ENCODE data around the gene TOR1A.
A peak's percentile ranks its signal among the peaks of the same experiment; 100 is the strongest.

TOR1A gene

DNA sequence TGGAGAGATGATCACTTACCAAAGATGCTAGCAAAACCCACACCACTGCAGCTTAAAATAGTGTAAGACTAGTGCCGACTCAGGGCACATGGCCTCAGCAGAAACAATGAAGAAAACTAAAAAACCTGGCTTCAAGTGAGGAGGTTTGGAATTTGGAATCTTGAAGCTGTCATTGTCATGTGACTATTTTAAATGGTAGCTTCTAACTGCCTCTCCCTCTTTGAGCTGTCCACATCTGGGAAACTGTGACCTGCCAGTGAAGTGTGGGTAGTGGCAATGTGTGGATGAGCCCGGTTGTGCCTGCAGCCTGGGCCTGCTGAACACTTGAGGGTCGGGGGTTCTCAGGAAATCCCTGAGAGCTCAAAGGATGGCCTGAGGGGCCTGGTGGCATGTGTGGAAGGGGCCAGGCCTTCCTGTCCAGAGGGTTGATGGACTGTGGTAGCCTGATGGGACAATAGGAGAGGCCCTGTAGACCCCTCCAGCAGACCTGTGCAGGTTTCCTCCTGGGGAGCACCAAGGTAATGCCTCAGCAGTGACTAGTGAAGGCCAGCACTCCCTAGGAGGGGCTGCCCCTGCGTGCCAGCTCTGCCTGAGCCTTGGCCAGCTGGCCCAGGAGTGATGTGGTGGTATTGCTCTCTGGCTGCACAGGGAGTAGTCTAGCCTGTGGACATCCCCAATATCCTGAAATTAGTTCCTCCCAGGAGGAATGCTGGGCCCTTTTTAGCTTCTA lies 24.9 kb upstream of the TOR1A start:
- Histone ChIP-seq H3K9ac (ENCODE audit: low read length) (no peak overlapping the region), H3K4me3 (ENCODE audit: low read length) (no peak overlapping the region), H3K36me3 (ENCODE audit: control insufficient read depth, insufficient read depth, low read length) (peaks cover 6% of the 10 kb centered on the region), H3K4me1 (ENCODE audit: control insufficient read depth, insufficient read depth, low read length) (peaks cover 8% of the 10 kb centered on the region), H3K9me3 (ENCODE audit: control insufficient read depth, low read length) (no peaks in the 10 kb centered on the region), H3K27me3 (ENCODE audit: control insufficient read depth, insufficient read depth, low read length) (no peaks in the 10 kb centered on the region)

DNA sequence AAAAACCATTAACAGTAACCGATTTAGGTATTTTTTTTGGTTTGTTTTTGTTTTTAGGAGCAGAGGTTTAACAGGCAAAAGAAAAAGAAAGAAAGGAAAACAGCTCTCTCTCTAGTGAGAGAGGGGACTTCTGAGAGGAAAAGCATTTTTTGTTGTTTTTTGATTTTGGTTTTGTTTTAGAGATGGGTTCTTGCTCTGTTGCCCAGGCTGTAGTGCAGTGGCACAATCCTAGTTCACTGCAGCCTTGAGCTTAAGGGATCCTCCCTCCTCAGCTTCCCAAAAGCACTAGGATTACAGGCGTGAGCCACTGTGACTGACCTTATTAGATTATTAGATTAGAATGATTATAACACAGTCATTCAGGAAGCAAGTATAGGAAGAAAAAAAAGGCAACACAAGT lies 21.4 kb upstream of the TOR1A start:
- H3K4me1 ChIP-seq (ENCODE audit: control insufficient read depth, insufficient read depth, low read length): no peaks in the 10 kb centered on the region
- no peaks in the 10 kb centered on the region for H3K27me3 ChIP-seq (ENCODE audit: control insufficient read depth, insufficient read depth, low read length)
- H3K9ac ChIP-seq (ENCODE audit: low read length): no peak overlapping the region
- no peaks in the 10 kb centered on the region for H3K36me3 ChIP-seq (ENCODE audit: control insufficient read depth, insufficient read depth, low read length)
- no peaks in the 10 kb centered on the region for H3K9me3 ChIP-seq (ENCODE audit: control insufficient read depth, low read length)
- no peak overlapping the region for H3K4me3 ChIP-seq (ENCODE audit: low read length)

DNA sequence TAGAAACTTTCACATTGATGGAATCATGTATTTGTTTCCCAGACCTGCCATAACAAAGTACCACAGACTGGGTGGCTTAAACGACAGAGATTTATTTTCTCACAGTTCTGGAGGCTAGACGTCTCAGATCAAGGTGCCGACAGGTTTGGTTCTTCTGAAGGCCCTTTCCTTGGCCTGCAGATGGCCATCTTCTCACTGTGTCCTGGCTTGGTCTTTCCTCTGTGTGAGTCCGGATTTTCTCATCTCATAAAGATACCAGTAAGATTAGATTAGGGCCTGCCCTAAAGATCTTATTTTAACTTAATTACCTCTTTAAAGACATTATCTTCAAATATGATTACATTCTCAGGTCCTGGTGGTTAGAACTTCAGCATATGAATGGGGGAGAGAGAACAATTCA lies 17.1 kb upstream of the TOR1A start:
- no peak overlapping the region for H3K9ac ChIP-seq (ENCODE audit: low read length)
- no peaks in the 10 kb centered on the region for H3K27me3 ChIP-seq (ENCODE audit: control insufficient read depth, insufficient read depth, low read length)
- H3K4me3 ChIP-seq (ENCODE audit: low read length): no peak overlapping the region
- H3K4me1 ChIP-seq (ENCODE audit: control insufficient read depth, insufficient read depth, low read length): peaks cover 8% of the 10 kb centered on the region
- H3K9me3 ChIP-seq (ENCODE audit: control insufficient read depth, low read length): no peaks in the 10 kb centered on the region
- no peaks in the 10 kb centered on the region for H3K36me3 ChIP-seq (ENCODE audit: control insufficient read depth, insufficient read depth, low read length)

DNA sequence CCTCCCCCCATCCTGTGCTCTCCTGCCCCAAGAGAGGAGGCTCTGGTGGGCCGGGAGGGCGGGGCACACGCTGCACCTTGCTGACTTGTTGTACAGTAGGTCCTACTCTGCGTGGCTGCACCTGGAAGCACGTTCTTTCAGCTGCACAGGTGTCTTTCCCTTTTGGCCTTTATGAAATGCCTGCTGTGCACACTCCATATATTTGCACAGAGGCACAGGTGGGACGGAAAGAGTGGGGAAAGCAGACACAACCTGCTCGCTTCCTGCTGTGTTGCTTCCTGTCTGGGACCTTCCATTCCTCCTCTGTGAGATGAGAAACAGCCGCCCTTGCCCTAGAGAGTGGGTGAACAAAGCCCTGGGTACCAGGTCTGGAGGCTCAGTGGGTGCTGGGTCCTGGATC lies 16.1 kb upstream of the TOR1A start:
- Histone ChIP-seq H3K9me3 (ENCODE audit: control insufficient read depth, low read length) (no peaks in the 10 kb centered on the region), H3K36me3 (ENCODE audit: control insufficient read depth, insufficient read depth, low read length) (no peaks in the 10 kb centered on the region), H3K4me1 (ENCODE audit: control insufficient read depth, insufficient read depth, low read length) (peaks cover 11% of the 10 kb centered on the region), H3K27me3 (ENCODE audit: control insufficient read depth, insufficient read depth, low read length) (no peaks in the 10 kb centered on the region), H3K4me3 (ENCODE audit: low read length) (no peak overlapping the region), H3K9ac (ENCODE audit: low read length) (no peak overlapping the region)

DNA sequence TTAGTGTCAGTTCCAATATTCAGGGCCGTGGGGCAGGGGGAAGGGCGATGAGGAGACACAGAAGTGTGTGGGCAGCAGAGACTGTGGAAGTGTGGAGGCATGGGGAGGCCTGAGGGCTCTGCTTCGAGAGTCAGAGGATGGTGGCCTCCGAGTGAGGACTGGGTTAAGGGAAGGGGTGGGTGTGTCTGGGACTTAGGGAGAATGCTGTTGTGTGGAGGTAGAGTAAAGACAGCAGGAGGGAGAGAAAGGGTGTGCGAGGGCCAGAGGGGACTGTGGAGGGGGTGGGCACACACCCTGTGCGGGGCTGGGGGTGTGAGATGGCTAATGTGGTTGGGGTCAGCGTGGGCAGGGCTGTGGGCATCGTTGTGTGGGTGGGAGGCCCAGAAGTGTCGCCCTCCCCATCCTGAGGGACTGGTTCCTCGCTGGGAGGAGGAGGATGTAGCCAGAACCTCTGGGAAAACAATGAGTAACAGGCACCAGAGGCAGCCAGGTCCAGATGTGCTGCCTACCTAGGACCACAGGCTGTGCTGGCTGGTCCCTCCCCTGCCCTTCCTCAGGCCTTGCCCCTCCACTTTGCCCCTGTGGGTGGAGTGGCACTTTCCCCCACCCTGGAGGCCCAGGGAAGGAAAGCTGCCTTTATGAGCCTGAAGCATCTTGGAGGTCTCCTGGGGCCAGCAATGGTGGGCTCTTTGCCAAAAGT lies 15.5 kb upstream of the TOR1A start:
- H3K9ac ChIP-seq (ENCODE audit: low read length): no peak overlapping the region
- no peaks in the 10 kb centered on the region for H3K27me3 ChIP-seq (ENCODE audit: control insufficient read depth, insufficient read depth, low read length)
- no peaks in the 10 kb centered on the region for H3K9me3 ChIP-seq (ENCODE audit: control insufficient read depth, low read length)
- no peaks in the 10 kb centered on the region for H3K36me3 ChIP-seq (ENCODE audit: control insufficient read depth, insufficient read depth, low read length)
- H3K4me3 ChIP-seq (ENCODE audit: low read length): no peak overlapping the region
- H3K4me1 ChIP-seq (ENCODE audit: control insufficient read depth, insufficient read depth, low read length): peaks cover 11% of the 10 kb centered on the region

DNA sequence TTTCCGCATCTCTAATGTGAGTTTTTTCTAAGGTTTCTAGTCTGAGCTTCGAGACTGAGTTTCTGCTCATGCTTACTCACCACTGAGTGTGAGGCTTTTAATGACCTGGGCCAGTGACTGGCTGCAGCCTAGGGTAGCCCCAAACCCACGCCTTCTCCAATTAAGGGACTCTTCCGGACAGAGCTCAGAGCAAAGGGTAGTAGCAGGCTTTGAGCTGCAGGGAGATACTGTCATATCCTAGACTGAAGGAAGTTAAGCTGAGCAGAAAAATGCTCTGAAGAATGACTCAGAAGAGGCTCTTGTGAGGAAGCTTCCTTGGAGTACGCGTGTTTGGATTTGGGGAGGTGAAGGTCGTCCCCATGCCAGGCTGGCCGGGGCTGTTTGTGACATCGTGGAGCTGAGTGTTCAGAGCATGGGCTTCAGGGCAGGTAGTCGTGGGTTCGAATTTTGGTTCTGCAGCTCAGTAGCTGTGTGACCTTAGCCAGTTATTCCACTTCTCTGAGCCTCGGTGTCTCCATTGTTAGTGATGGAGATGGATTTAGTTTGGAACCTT lies 14.8 kb upstream of the TOR1A start:
- Histone ChIP-seq H3K9ac (ENCODE audit: low read length) (no peak overlapping the region), H3K9me3 (ENCODE audit: control insufficient read depth, low read length) (no peaks in the 10 kb centered on the region), H3K4me3 (ENCODE audit: low read length) (no peak overlapping the region), H3K27me3 (ENCODE audit: control insufficient read depth, insufficient read depth, low read length) (no peaks in the 10 kb centered on the region), H3K4me1 (ENCODE audit: control insufficient read depth, insufficient read depth, low read length) (peaks cover 13% of the 10 kb centered on the region), H3K36me3 (ENCODE audit: control insufficient read depth, insufficient read depth, low read length) (no peaks in the 10 kb centered on the region)

DNA sequence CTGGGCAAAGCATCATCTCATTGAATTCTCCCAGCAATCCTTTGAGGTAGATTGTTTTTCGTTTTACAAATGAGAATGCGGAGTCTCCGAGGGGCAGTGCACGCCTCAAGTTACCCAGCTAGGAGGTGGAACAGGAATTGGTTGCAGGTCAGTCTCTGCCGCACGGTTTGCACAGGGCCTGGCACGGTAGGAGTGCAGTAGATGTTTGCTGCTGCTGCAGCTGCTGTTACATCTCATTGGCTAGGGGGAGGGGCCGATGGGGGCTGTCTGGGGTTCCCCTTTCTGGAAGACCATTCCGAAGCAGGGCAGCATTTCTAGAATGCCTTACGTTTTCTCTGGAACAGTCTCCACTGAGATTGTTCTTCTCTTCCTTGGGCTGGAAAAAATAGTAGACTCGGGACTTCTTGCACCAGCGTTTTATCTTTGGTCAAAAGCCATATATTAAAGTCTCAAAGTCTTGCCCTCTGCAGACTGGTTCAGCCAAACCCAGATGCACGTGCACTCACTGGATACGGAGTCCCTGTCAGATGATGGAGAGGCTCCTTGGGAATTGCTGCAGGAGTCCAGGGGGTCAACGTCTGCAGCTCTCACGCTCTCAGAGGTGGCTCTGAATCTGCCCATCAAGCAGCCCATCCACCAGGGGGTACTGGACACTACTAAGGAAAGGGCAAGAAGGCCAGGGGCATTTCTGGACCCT lies 12.5 kb upstream of the TOR1A start:
- Histone ChIP-seq H3K9me3 (ENCODE audit: control insufficient read depth, low read length) (no peaks in the 10 kb centered on the region), H3K36me3 (ENCODE audit: control insufficient read depth, insufficient read depth, low read length) (no peaks in the 10 kb centered on the region), H3K9ac (ENCODE audit: low read length) (peak overlapping the region; percentile 86), H3K4me3 (ENCODE audit: low read length) (peak overlapping the region; percentile 82), H3K27me3 (ENCODE audit: control insufficient read depth, insufficient read depth, low read length) (no peaks in the 10 kb centered on the region), H3K4me1 (ENCODE audit: control insufficient read depth, insufficient read depth, low read length) (peaks cover 14% of the 10 kb centered on the region)

DNA sequence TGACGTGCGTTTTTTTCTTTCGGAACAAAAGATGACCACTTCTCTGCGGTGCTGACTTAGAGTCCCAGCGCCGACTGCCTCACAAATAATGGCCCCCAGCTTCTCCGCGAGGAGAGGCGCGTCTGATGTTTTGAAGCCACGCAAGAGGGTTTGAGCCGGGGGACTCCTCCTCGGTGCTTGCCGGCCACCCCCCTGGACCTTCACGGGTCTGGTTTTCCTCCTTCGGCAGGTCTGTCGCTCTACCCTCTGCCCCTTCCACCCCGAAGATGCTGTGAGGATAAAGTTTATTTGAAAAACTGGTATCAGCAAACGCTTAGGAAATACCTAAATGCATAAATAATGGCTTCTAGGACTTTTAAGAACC lies 11.9 kb upstream of the TOR1A start:
- peaks cover 14% of the 10 kb centered on the region for H3K4me1 ChIP-seq (ENCODE audit: control insufficient read depth, insufficient read depth, low read length)
- peak overlapping the region; percentile 86 for H3K9ac ChIP-seq (ENCODE audit: low read length)
- no peaks in the 10 kb centered on the region for H3K36me3 ChIP-seq (ENCODE audit: control insufficient read depth, insufficient read depth, low read length)
- H3K9me3 ChIP-seq (ENCODE audit: control insufficient read depth, low read length): no peaks in the 10 kb centered on the region
- no peaks in the 10 kb centered on the region for H3K27me3 ChIP-seq (ENCODE audit: control insufficient read depth, insufficient read depth, low read length)
- H3K4me3 ChIP-seq (ENCODE audit: low read length): peak overlapping the region; percentile 82

DNA sequence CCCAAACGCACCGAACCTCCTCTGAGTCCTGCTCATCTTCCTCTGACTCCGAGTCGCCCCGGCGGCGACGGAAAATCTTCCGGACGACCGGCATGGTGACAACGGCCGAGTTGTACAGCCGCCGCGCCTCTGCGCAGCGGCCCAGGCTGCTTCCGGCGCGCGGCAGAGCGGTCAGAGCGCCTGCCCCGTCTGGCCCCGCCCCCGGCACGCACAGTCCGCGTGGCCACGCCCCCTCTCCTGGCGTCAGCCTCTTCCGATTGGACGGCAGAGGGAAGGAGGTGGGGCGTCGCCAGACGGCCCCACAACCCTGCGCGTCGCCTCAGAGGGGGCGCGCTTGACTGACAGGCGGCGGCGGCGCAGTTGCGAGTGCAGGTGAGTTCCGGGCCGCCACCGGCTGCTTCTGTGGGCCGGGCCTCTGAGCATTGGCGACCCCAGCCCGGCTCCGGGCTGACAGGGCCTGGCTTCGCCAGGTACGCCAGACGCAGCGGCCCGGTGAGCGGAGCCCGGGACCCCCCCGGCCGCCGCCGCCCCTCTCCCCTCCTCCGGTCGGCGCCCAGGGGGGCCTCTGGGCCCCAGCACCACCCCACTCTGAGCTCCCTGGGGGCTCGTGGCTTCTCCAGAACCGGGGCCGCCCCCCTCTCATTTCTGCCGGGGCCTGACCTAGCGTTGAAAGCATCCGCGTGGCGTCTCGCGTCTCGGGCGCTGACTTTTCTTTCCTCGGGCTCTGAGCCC lies 11.4 kb upstream of the TOR1A start, which contains the start of the genes C9orf78 and USP20:
Gene C9orf78, minus strand, starts transcription at position 148 of the 732 bp plus-strand sequence. Its CDS starts 54 bp downstream, at position 94.
Gene USP20, plus strand, starts transcription at position 331 of the 732 bp plus-strand sequence. CDS start 17,098 bp downstream, outside the sequence.
- Histone ChIP-seq H3K4me3 (ENCODE audit: low read length) (peak within 1 kb of the TSS; percentile 100), H3K9me3 (ENCODE audit: control insufficient read depth, low read length) (no peaks in the 10 kb centered on the region), H3K27me3 (ENCODE audit: control insufficient read depth, insufficient read depth, low read length) (no peaks in the 10 kb centered on the region), H3K4me1 (ENCODE audit: control insufficient read depth, insufficient read depth, low read length) (peaks cover 14% of the 10 kb centered on the region), H3K9ac (ENCODE audit: low read length) (peak within 1 kb of the TSS; percentile 92), H3K36me3 (ENCODE audit: control insufficient read depth, insufficient read depth, low read length) (no peaks in the 10 kb centered on the region)

DNA sequence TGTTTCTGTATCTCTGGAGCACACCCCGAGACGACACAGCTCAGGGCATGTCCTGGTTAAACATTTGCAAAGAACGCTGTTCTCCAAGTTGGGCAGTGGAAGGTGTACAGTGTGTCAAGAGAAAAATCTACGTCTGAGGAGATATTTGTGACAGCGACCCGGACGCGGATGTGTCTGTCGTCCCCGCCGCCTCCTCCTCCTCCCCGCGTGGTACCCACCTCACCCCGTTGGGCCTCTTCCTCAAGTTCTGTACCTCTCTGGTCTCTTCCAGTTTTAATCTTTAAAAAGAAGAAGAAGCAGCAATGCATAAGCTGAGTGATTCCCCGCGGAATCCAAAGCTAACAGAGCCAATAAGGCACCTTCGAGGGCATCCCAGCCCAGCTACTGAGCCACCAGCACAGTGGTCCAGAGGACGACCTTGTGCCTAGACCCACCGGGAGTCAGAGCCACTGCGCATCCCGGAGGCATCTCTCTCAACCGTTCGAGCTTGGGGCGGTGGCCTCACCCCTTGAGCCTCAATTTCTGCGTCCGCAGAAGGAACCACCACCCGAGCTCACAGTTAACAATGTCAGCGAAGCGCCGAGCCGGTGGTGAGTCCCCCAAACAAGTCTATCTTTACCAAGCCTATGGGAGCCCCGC lies 10.7 kb upstream of the TOR1A start:
- H3K4me3 ChIP-seq (ENCODE audit: low read length): peak overlapping the region; percentile 100
- H3K36me3 ChIP-seq (ENCODE audit: control insufficient read depth, insufficient read depth, low read length): no peaks in the 10 kb centered on the region
- peak overlapping the region; percentile 92 for H3K9ac ChIP-seq (ENCODE audit: low read length)
- H3K9me3 ChIP-seq (ENCODE audit: control insufficient read depth, low read length): no peaks in the 10 kb centered on the region
- peaks cover 14% of the 10 kb centered on the region for H3K4me1 ChIP-seq (ENCODE audit: control insufficient read depth, insufficient read depth, low read length)
- no peaks in the 10 kb centered on the region for H3K27me3 ChIP-seq (ENCODE audit: control insufficient read depth, insufficient read depth, low read length)

DNA sequence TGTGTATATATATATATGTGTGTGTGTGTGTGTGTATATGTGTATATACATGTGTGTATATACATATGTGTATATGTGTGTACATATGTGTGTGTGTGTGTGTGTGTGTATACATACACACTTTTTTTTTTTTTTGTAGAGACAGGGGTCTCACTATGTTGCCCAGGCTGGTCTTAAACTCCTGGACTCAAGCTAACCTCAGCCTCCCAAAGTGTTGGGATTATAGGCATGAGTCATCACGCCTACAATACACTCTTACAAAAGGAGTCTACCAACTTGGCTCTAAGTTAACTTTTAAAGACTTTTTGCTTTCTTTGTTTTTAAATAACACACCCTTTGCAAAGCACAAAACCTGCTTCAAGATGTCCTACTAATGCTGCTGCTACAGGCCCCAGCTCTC lies 9.0 kb upstream of the TOR1A start:
- Histone ChIP-seq H3K9ac (ENCODE audit: low read length) (no peak overlapping the region), H3K27me3 (ENCODE audit: control insufficient read depth, insufficient read depth, low read length) (no peaks in the 10 kb centered on the region), H3K36me3 (ENCODE audit: control insufficient read depth, insufficient read depth, low read length) (peaks cover 4% of the 10 kb centered on the region), H3K9me3 (ENCODE audit: control insufficient read depth, low read length) (no peaks in the 10 kb centered on the region), H3K4me3 (ENCODE audit: low read length) (no peak overlapping the region), H3K4me1 (ENCODE audit: control insufficient read depth, insufficient read depth, low read length) (peaks cover 14% of the 10 kb centered on the region)

Measured in mucosa of stomach (tissue), 1 donor.